Breast epithelium (tissue), 4 donors: ENCODE results near the gene DSCAM. TPM values are rescaled to one million over a fixed set of nuclear protein-coding genes. Genes with fewer than 3 reads are reported as not detected.

Source experiments
- DNase-seq, 2 donors: peaks; one replicate each; pipeline ENCODE4 v3.0.0-alpha.2; 2019; ENCODE audit warnings: low spot score in 2 of 2
- H3K27ac ChIP-seq, 2 donors: fragments of 200-600 bp; sonication (generic) in 1 of 2; one replicate each; pipeline ENCODE4 v1.5.1; 2016 to 2019; ENCODE audit warnings: mild to moderate bottlenecking in 1 of 2
- H3K27me3 ChIP-seq, 2 donors: fragments of 200-600 bp; sonication (generic) in 1 of 2; one replicate each; pipeline versions ENCODE4 v1.5.1 to v1.6.0; 2017 to 2019; ENCODE audit warnings: control low read depth in 1 of 2, mild to moderate bottlenecking in 1 of 2
- H3K36me3 ChIP-seq: fragments of 200-600 bp; one replicate; pipeline ENCODE4 v1.5.1; 2019
- H3K4me1 ChIP-seq, 2 donors: fragments of 200-600 bp; sonication (generic); one replicate each; pipeline ENCODE4 v1.5.1; 2016 to 2019; ENCODE audit warnings: control low read depth in 1 of 2
- H3K4me3 ChIP-seq, 3 donors: fragments of 200-600 bp; sonication (generic); 1 replicate in 2 of 3; 2 replicates in 1 of 3; pipeline ENCODE4 v1.5.1; 2016 to 2019; ENCODE audit warnings: mild to moderate bottlenecking in 3 of 3, moderate library complexity in 2 of 3
- H3K9me3 ChIP-seq, 2 donors: fragments of 200-600 bp; sonication (generic) in 1 of 2; one replicate each; pipeline ENCODE4 v1.5.1; 2016 to 2019; ENCODE audit warnings: control low read depth in 1 of 2
- CTCF ChIP-seq, 3 donors: fragments of 450-650 bp; IDR thresholded peaks; one replicate each; pipeline ENCODE4 v1.5.1; 2016 to 2017; ENCODE audit warnings: antibody characterized with exemption in 3 of 3, mild to moderate bottlenecking in 3 of 3, moderate library complexity in 3 of 3
- POLR2A ChIP-seq: fragments of 450-650 bp; IDR thresholded peaks from one replicate; pipeline ENCODE4 v1.6.1; 2016; ENCODE audit warnings: antibody characterized with exemption, mild to moderate bottlenecking, moderate library complexity
- POLR2AphosphoS5 ChIP-seq, 3 donors: sonication (generic); formaldehyde crosslinking; IDR thresholded peaks; one replicate each; pipeline ENCODE4 v1.6.1; 2017; ENCODE audit warnings: antibody characterized with exemption in 3 of 3
- intact Hi-C: fragments of 100-400 bp; cut with DNase I; formaldehyde crosslinking; loops from one replicate; pipeline ENCODE4 v1.15.1; 2023; ENCODE audit warnings: low total_unique reads
- total RNA-seq, 3 donors: library from RNA; depleted of rRNA; stranded (reverse); fragments of >200 nt; gene quantifications; one replicate each; pipeline ENCODE4 v1.1.0, GENCODE V29; 2016

Gene DSCAM
- total RNA-seq, 3 donors from 2014 or later: 0.33 to 0.44 TPM; not detected in 1

GRCh38 chr21:40759061-40759460 is 87.9 kb downstream of the DSCAM start:
- no peaks in the 10 kb centered on the region for H3K27me3 ChIP-seq
- H3K9me3 ChIP-seq: no peaks in the 10 kb centered on the region
- TF ChIP-seq POLR2AphosphoS5 (IDR thresholded peaks at IDR 0.05) (no peak), POLR2A (no peak), CTCF (IDR thresholded peaks at IDR 0.05) (no peak)
- H3K4me3 ChIP-seq: no peak overlapping the region
- H3K4me1 ChIP-seq: no peaks in the 10 kb centered on the region
- DNase-seq: no peak
- intact Hi-C loops: no loop called here
- H3K36me3 ChIP-seq: no peaks in the 10 kb centered on the region
- H3K27ac ChIP-seq: no peak overlapping the region

- TF ChIP-seq POLR2AphosphoS5 (IDR thresholded peaks at IDR 0.05): no peak
- no peak for TF ChIP-seq POLR2A
- no peak for TF ChIP-seq CTCF (IDR thresholded peaks at IDR 0.05)
- no peaks in the 10 kb centered on the region for H3K27me3 ChIP-seq
- DNase-seq: no peak
- intact Hi-C loops: no loop called here
- H3K9me3 ChIP-seq: no peaks in the 10 kb centered on the region
- H3K4me3 ChIP-seq: no peak overlapping the region
- H3K4me1 ChIP-seq: no peaks in the 10 kb centered on the region
- H3K27ac ChIP-seq: no peak overlapping the region
- no peaks in the 10 kb centered on the region for H3K36me3 ChIP-seq
These were observed 89.6 kb downstream of the DSCAM start for GRCh38 chr21:40757366-40757765.

- DNase-seq: no peak
- no peaks in the 10 kb centered on the region for H3K9me3 ChIP-seq
- intact Hi-C loops: no loop called here
- H3K27me3 ChIP-seq: no peaks in the 10 kb centered on the region
- no peaks in the 10 kb centered on the region for H3K4me1 ChIP-seq
- H3K4me3 ChIP-seq: no peak overlapping the region
- no peaks in the 10 kb centered on the region for H3K36me3 ChIP-seq
- TF ChIP-seq CTCF (IDR thresholded peaks at IDR 0.05) (no peak), POLR2A (no peak)
- no peak overlapping the region for H3K27ac ChIP-seq
These were observed 92.5 kb downstream of the DSCAM start for GRCh38 chr21:40754466-40754865.

- Histone ChIP-seq H3K4me1 (no peaks in the 10 kb centered on the region), H3K27ac (no peak overlapping the region), H3K9me3 (no peaks in the 10 kb centered on the region), H3K36me3 (no peaks in the 10 kb centered on the region), H3K4me3 (no peak overlapping the region), H3K27me3 (no peaks in the 10 kb centered on the region)
- intact Hi-C loops: no loop called here
- DNase-seq: no peak
- TF ChIP-seq CTCF (IDR thresholded peaks at IDR 0.05) (no peak), POLR2A (no peak), POLR2AphosphoS5 (IDR thresholded peaks at IDR 0.05) (no peak)
These were observed 93.2 kb downstream of the DSCAM start for GRCh38 chr21:40753756-40754155.

GRCh38 chr21:40752125-40752524 is 94.8 kb downstream of the DSCAM start:
- TF ChIP-seq CTCF (IDR thresholded peaks at IDR 0.05) (no peak), POLR2AphosphoS5 (IDR thresholded peaks at IDR 0.05) (no peak), POLR2A (no peak)

More at GRCh38 chr21:40752125-40752524, 94.8 kb downstream of the DSCAM start:
- no peaks in the 10 kb centered on the region for H3K36me3 ChIP-seq
- intact Hi-C loops: no loop called here
- no peaks in the 10 kb centered on the region for H3K9me3 ChIP-seq
- H3K4me1 ChIP-seq: no peaks in the 10 kb centered on the region
- H3K27me3 ChIP-seq: no peaks in the 10 kb centered on the region
- no peak for DNase-seq
- H3K4me3 ChIP-seq: no peak overlapping the region
- no peak overlapping the region for H3K27ac ChIP-seq
